Measurements from ENCODE around the gene NFYC.

The NFYC gene

DNA sequence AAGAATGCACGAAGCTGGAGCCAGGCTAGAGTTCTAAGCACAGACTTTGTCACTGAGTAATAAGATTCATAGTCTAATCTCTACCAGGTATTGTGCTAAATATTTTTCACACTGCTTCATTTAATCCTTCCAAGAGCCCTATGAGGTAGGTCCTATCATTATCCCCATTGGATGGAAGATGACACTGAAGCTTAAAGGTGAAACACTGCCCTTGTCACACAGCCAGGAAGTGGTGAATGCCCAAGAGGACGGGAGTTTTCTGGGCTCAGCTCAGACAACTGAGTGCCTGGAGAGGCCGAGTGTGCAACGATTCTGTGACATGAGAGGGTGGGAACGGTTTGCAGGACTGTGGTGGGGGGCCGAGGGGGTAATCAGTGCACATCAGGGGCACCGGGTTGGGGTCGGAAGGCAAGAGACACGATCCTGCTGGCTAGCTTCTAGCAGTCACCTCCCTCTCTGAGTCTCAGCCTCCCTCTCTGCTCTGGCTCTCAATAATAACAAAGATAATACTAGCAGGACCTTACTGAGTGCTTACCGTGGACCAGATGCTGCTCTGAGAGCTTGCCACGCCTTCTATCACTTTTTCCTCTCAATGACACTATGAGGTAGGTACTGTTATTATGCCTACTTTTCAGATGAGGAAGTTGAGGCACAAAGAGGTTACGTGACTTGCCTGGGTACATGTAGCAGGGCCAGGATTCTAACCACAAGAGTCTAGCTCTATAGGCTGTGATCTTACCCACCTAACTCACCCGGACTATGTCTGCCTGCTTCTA, 104.5 kb downstream of the NFYC start:
- POLR2A ChIA-PET, result no interaction called here
- TF ChIP-seq, protein P1, sequence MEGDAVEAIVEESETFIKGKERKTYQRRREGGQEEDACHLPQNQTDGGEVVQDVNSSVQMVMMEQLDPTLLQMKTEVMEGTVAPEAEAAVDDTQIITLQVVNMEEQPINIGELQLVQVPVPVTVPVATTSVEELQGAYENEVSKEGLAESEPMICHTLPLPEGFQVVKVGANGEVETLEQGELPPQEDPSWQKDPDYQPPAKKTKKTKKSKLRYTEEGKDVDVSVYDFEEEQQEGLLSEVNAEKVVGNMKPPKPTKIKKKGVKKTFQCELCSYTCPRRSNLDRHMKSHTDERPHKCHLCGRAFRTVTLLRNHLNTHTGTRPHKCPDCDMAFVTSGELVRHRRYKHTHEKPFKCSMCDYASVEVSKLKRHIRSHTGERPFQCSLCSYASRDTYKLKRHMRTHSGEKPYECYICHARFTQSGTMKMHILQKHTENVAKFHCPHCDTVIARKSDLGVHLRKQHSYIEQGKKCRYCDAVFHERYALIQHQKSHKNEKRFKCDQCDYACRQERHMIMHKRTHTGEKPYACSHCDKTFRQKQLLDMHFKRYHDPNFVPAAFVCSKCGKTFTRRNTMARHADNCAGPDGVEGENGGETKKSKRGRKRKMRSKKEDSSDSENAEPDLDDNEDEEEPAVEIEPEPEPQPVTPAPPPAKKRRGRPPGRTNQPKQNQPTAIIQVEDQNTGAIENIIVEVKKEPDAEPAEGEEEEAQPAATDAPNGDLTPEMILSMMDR (IDR thresholded peaks at IDR 0.05; ENCODE audit: insufficient read depth, low read length, missing control alignments), result no peak
- no peak overlapping the region for H3K4me3 ChIP-seq (ENCODE audit: low read depth, low read length)
- no peak for DNase-seq (ENCODE audit: low read depth, low spot score)
- CTCF ChIA-PET, result interaction anchor here (1.3 kb wide), 1 partner anchor 22 kb away, joined by 3 read pairs; no protein-coding TSS in a partner anchor

DNA sequence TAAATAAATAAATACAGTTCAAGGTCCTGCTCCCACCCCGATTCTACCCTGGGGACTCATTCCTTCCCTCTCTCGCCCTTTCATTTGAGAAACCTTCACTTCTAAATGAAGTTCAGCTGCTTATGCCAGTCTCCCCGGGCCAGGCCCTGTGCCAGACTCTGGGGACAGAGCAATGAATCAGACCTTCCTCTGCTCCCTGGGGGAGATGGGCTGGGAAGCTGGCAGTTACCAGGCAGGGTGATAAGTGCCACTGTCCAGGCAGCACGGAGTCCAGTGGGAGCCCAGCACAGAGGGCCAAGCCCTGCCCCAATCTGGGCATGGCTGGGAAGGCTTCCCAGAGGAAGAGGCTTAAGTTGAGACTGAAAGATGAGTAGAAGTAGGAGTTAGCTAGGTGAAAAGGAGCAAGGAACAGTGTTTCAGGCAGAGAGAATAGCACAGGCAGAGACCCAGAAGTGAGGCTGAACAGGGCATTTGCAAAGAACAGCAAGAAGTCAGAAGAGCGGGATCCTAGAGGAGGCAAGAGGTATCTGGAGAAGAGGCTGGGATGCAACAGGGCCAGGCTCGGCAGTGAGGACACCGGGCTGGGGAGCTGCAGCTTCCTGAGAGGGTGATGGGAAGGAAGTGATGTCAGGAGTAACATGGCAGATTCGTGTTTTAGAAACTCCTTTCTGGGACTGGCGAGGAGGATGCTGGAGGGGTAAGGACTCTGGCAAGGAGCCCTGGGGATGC, 105.6 kb downstream of the NFYC start:
- TF ChIP-seq, protein P1 (IDR thresholded peaks at IDR 0.05; ENCODE audit: insufficient read depth, low read length, missing control alignments), result no peak
- ChIA-PET CTCF (interaction anchor here (1.2 to 1.4 kb wide), 2 partner anchors 25 to 93 kb away, joined by 3 to 4 read pairs; no protein-coding TSS in a partner anchor), POLR2A (no interaction called here)
- no peak for DNase-seq (ENCODE audit: low read depth, low spot score)
- H3K4me3 ChIP-seq (ENCODE audit: low read depth, low read length), result no peak overlapping the region

DNA sequence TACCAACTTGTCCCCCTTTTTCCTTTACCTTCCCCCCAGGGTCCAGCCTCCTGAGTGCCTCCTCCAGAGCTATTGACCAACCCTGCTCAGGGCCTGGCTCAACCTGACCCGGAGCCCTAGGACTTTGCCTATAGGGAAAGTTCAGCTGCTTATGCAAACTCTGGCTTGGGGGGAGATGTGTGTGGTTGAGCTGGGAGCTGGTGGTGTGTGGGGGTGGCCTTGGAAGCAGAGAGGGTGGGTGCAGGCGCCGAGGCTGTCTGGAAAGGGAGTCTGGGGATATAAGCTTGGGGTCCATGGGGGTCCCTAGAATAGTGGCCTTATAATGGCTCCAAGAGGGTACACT, 106.1 kb downstream of the NFYC start:
- ChIA-PET POLR2A (no interaction called here), CTCF (interaction anchor here (1.2 to 1.4 kb wide), 2 partner anchors 25 to 94 kb away, joined by 3 to 4 read pairs; no protein-coding TSS in a partner anchor)
- DNase-seq (ENCODE audit: low read depth, low spot score), result no peak
- TF ChIP-seq, protein P1 (IDR thresholded peaks at IDR 0.05; ENCODE audit: insufficient read depth, low read length, missing control alignments), result no peak
- H3K4me3 ChIP-seq (ENCODE audit: low read depth, low read length), result no peak overlapping the region

DNA sequence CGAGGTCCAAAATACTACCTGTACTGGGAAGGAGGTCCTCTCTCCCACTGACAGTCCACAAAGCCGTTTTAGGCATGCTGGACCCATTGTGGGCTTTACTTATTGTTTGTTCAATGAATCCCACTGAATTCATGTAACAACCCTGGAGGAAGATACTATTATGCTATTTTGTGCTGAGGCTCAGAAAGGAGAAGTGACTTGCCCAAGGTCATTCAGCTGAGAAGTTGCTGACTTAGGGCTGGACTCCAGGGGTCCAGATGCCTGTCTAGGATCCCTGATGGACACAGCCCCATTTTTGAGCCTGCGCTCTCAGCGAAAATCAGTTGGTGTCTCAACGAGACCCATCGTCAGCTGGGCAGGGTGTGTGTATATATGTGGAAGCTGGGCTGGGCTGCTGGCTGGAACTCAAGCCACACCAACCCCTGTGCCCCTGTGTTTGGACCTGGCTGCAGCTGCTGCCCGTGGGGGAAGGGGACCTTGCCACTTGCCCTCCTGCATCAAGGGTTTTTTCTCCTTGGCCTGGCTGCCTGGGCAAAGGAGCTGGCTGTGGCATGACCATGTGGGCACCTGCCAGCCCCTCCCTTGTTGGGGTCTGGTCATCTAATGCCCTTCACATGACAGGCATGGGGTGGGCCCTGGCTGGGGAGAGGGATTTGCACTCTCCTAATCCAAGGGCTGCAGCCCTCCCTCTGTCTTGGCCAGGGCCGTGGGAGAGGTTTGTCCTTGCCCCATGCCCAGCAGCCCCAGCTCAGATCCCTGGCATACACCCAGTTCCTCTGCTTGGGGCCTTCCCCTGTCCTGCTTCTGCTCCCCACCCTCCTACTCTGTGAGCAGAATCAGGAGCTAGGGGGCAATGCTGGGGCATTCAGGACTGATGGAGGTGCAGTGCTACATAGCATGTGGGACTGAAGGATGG, 107.1 kb downstream of the NFYC start:
- ChIA-PET CTCF (no interaction called here), POLR2A (no interaction called here)
- no peak for DNase-seq (ENCODE audit: low read depth, low spot score)
- H3K4me3 ChIP-seq (ENCODE audit: low read depth, low read length), result no peak overlapping the region
- TF ChIP-seq, protein P1 (IDR thresholded peaks at IDR 0.05; ENCODE audit: insufficient read depth, low read length, missing control alignments), result no peak

DNA sequence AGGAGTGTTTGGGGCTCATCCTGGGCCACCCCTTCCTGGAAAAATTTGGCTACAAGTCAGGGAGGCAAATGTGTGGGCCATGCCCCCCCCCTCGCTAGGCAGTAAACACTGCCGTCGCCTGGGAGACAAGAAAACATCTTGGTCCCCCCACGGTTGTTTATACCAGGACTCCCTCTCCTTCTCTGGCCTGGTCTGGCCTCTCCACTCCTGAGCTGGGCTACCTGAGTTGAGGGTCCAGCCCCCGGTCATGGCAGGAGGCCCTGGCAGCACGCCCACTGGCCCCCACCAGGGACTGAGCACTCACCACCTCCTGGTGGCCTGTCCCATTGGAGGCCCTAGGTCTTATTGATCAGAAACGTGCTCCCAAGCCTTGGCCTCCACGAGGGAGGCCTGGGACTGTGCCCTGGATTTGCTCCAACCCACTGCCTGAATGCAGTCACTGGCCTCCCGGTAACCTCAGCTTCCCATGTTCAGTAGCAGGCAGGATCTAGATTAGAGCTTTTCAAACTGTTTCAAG, 107.9 kb downstream of the NFYC start:
- ChIA-PET POLR2A (no interaction called here), CTCF (interaction anchor here (1.1 kb wide), 1 partner anchor 30 kb away, joined by 4 read pairs; no protein-coding TSS in a partner anchor)
- DNase-seq (ENCODE audit: low read depth, low spot score), result no peak
- TF ChIP-seq, protein P1 (IDR thresholded peaks at IDR 0.05; ENCODE audit: insufficient read depth, low read length, missing control alignments), result no peak
- no peak overlapping the region for H3K4me3 ChIP-seq (ENCODE audit: low read depth, low read length)
